Stimulated activated CD8-positive, alpha-beta memory T cell treated with anti-CD3 and anti-CD28 coated beads, Interleukin-7, amount 100 ng/mL, for 4 hours (primary cell): ENCODE measurements around the gene TPSB2.
"Not testable (repeated sequence)": the region's sequence is repeated elsewhere in the genome, so short reads cannot be mapped to it uniquely, and the experiment has no call there.

ENCODE experiments used
- DNase-seq, 2 donors: peaks; one replicate each; pipeline ENCODE4 v3.0.0-alpha.2; 2020; ENCODE audit warnings: low read depth in 2 of 2

TPSB2 gene

DNA sequence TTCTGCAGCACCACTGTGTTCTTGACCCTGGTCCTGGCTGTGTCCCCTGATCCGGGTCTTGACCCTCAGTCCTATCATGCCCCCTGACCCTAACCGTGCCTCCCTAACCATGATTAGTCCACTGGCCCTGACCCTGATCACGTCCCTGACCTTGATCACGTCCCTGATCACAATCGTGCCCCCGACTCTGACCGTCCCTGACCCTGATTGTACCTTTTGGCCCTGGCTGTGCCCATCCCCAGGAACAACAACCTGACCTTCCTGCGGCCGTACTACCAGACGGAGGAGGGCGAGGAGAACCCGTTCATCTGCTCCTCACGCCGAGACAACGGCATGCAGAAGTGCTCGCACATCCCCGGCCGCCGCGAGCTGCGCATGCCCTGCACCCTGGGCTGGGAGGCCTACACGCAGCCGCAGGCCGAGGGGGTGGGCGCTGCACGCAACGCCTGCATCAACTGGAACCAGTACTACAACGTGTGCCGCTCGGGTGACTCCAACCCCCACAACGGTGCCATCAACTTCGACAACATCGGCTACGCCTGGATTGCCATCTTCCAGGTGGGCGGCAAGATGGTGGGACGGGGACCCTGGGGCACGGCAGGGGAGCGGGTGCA lies 29.9 kb downstream of the TPSB2 start:
- no peak for DNase-seq

DNA sequence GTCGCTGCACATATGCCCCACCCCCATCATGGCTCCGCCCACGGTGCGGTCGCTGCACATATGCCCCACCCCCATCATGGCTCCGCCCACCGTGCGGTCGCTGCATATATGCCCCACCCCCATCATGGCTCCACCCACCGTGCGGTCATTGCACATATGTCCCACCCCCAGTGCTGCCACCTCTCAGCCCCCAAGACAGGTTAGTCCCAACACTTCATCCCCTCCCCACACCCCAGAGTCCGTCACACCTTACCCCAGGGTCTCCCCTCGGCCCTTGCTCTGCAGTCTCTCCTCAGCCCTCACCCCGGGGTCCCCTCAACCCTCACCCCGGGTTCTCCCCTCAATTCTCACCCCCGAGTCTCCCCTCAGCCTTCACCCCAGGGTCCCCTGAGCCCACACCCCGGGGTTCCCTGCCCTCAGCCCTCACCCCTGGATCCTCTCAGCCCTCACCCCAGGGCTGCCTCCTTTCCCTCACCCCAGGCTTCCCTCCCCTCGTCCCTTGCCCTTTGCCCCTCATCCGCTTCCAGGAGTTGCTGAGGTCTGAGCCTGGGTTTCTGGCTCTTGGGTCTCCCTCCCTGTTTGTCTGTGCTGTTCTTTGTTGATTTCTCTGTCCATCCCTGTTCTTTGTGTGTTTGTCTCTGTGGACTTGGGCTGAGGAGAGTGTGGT lies 30.5 kb downstream of the TPSB2 start:
- DNase-seq, result no peak

DNA sequence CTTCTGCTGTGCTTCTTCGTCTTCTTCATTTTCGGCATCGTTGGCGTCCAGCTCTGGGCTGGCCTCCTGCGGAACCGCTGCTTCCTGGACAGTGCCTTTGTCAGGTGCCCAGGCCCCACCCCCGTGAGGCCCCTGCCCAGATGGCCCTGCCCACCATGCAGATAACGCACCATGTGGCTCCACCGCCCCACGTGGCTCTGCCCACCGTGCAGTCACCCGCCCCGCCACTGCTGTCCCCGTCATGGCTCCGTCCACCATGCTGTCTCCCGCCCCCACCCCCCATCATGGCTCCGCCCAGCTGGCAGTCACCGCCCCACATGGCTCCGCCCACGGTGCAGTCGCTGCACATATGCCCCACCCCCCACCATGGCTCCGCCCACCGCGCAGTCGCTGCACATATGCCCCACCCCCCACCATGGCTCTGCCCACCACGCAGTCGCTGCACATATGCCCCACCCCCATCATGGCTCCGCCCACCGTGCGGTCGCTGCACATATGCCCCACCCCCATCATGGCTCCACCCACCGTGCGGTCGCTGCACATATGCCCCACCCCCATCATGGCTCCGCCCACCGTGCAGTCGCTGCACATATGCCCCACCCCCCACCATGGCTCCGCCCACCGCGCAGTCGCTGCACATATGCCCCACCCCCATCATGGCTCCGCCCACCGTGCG lies 31.2 kb downstream of the TPSB2 start:
- DNase-seq, result not testable (repeated sequence)

DNA sequence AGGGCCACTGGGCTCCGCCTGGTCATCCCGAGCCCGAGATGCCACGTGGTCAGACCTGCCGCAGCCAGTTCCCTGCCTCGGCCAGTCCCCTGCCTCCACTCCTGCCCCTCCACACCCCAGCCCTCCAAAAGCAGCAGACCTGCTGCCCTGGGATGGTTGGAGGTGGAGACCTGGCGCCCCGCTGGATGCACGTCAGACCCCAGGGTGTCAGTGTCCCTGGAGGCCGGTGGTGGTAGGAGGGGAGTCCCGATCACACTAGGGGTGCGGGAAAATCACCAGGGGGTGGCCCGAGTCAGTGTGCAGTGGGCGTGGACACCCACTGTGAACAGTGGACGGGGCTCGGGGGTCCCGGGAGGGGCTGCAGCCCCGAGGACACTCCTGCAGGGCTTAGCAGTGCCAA lies 31.8 kb downstream of the TPSB2 start:
- DNase-seq, result no peak

DNA sequence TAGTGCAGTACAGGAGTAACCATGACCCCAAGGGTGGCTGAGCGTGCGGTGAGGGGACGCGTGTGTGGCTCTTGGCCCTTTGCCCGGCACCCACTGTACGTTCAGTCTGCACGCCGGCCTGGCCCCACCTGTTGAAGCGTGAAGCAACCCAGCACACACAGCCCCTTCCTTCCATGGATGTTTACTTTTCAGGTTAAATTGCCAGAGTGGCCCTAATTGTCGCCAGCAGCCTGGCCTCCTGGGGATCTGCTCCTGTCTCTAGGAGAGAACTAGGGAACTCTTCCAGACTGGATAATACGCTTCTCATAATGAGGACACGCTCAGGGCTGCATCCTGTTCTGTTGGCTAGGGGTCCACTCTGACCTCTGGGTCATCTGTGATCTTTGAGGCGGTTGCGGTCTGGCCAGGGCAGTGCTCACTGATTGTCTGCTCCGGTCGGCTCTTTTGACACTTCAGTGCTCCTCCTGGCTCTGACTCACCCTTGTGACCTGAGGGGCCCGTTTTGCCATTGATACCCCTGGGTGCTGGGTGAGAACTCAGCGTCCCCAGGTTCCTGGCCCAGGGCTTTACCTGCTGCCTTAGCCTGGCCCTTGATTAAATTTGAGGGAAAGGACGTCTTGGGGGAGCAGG lies 32.6 kb downstream of the TPSB2 start:
- no peak for DNase-seq

DNA sequence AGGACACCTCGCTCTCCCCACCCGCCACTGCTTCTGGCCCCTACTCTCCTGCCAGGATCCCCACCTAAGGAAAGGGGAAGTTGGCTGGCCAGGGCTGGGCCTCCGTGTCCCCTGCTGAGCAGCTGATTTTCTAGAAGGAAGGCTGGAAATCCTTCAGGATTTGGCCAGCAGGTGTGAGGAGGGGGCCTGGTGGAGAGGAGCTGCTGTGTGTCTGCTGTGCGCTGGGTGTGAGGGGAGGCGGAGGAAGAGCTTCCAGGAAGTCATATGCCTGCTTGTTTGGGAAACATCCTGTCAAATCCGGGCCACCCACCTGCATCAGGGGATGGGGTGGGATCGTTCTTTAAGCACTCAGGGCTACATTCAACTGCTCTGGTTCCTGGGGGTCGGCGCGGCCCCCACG lies 33.5 kb downstream of the TPSB2 start:
- DNase-seq, result no peak

GRCh38 chr16:1195393-1195666 lies 34.7 kb downstream of the TPSB2 start:
- no peak for DNase-seq

DNA sequence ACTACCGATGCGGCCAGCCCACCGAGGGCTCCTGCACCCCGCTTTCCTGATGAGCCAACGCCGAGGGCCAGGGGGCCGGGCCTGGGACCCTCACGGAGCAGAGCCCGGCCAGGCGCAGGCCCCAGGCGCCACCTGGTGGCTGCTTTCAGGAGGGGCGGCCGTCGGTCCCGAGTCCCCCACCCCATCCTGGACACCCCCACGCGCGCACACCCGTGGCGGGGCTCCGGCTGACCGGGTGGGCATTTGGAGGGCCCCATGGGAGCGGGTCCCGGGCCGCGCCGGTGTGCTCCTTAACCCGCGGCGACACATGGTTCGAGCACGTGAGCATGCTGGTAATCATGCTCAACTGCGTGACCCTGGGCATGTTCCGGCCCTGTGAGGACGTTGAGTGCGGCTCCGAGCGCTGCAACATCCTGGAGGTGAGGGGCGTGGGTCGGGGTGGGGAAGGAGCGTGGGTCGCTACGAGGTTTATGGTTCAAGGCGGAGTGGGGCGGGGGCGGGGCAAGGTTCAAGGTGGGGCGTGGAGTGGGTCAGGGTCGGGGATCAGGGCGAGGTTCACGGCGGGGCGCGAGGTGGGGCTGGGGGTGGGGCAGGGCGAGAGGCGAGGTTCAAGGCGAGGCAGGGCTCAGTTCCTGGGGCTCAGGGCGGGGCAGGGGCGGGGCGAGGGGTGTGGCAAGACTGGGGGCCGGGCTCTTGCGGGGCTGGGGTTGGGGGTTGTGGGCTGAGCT lies 35.2 kb downstream of the TPSB2 start:
- no peak for DNase-seq

DNA sequence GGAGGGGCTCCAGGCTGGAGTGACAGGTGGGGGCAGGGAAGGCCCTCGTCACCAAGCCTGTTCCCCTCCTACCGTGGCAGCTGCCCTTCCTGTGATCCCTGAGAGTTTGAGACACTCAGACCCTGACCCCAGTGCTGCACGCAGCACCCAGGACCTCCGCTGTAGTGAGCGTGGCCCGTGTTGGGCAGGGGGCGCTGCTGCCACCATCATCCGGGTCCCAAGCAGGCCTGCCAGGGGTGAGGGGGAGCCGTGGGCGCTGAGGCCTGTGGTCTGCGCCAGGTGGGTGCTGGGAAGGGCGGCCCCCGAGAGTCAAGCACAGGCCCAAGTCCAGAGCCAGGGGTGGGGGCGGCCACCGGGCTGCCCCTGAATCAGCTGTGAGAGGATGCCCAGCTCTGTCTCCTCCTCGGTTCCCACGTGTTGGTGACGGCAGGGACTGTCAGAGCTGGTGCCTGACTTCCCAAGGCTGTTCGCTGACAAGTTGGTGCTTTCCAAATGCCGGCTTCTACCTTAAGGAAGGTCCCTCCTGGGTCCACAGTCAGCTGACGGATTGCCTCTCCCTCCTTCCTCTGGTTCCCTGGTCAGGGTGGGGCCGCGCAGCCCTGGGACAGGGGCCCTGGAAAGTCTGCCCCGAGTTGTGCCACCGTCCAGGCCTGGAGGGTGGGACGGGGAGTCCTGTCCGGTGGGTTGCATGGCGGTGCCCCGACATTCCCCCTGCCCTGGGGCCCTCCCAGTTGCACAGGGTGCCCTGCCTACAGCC lies 36.0 kb downstream of the TPSB2 start:
- DNase-seq, result no peak

- no peak for DNase-seq
Observed at GRCh38 chr16:1193143-1193824, 36.7 kb downstream of the TPSB2 start.

GRCh38 chr16:1192384-1193073 lies 37.5 kb downstream of the TPSB2 start:
- DNase-seq, result no peak

DNA sequence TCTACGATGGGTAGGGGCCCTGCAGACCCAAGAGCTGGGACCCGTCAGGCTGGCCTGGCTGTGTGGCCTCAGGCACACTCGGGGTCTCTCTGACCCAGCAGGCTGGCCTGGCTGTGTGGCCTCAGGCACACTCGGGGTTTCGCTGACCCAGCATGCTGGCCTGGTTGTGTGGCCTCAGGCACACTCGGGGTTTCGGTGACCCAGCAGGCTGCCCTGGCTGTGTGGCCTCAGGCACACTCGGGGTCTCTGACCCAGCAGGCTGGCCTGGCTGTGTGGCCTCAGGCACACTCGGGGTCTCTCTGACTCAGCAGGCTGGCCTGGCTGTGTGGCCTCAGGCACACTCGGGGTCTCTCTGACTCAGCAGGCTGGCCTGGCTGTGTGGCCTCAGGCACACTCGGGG lies 39.2 kb downstream of the TPSB2 start:
- DNase-seq, result not testable (repeated sequence)

DNA sequence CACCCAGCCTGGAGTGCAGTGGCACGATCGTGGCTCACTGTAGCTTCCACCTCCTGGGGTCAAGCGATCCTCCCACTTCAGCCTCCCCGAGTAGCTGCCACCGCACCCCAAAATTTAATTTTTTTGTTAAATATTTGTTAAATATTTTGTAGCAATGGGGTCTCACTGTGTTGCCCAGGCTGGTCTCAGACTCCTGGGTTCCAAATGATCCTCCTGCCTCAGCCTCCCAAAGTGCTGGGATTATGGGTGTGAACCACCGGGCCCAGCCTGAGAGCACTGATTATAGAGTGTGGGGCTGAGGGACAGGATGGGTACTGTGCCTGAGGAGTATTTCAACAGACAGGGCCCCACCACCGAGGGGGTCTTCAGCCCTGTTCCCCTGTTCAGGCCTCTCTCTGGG lies 40.5 kb downstream of the TPSB2 start:
- DNase-seq, result no peak

- DNase-seq, result no peak
Observed at GRCh38 chr16:1188432-1189189, 41.4 kb downstream of the TPSB2 start.

DNA sequence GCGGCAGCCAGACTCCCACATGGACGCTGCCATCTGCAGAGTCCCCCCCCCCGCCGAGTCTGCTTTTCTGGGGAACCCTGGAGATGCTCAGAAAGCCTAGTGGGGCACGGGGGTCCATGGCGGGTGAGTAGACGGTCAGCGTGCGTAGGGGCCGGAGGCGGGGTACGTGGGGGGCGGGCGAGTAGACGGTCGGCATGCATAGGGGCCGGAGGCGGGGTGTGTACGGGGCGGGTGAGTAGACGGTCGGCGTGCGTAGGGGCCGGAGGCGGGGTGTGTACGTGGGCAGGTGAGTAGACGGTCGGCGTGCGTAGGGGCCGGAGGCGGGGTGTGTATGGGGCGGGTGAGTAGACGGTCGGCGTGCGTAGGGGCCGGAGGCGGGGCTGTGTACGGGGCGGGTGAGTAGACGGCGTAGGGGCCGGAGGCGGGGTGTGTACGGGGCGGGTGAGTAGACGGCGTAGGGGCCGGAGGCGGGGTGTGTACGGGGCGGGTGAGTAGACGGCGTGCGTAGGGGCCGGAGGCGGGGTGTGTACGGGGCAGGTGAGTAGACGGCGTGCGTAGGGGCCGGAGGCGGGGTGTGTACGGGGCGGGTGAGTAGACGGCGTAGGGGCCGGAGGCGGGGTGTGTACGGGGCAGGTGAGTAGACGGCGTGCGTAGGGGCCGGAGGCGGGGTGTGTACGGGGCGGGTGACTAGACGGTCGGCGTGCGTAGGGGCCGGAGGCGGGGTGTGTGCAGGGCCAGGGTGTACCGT lies 44.4 kb downstream of the TPSB2 start:
- not testable (repeated sequence) for DNase-seq

DNA sequence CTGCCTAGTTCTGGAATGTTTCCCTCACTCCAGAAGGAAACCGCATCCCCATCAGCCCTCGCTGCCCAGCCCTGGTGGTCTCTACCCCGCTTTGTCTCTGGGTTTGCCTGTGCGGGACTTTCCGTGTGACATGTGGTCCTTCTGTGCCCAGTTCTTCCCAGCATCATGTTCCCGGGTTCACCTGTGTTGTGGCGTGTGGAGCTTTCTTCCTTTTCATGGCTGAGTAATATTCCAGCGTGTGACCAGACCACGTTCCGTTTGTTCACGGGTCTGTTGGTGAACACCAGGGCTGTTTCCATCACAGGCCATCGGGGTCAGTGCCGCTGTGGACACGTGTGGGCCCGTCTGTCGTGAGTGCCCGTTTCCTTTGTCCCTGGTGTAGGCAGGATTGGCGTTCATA lies 45.0 kb downstream of the TPSB2 start:
- DNase-seq, result no peak

DNA sequence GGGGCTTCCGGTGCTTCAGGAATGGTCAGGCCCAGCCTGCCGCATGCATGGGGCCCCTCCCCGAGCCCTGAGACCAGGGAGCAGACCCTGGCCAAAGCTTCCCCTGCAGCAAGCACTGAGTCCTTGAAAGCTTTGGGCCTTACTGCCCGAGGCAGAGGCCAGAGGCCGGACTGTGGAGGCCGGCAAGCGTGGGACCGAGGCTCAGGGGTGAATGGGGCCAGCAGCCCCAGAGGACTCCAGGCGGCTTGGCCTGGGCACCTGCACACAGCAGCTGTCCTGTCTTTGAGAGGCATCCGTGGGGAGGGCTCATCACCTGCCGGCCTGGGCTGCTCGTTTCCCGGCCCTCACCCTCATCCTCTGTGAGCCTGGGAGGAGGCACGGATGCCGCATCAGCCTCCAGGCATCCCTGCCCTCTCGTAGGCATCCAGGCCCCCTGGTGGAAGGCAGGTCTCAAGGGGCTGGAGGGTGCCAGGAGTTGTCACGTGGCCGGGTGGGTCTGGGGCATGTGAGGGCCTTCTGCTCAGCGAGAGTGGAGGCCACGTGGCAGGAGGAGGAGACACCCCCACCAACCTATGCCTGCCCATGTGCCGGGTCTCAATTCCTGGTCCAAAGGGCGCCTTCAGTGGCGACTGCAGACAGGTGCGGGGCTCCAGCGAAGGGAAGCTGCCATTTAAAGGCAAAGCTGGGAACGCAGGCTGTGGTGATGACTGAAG lies 45.7 kb downstream of the TPSB2 start:
- no peak for DNase-seq
